ENCODE results near the gene TNFRSF1A.

DNA sequence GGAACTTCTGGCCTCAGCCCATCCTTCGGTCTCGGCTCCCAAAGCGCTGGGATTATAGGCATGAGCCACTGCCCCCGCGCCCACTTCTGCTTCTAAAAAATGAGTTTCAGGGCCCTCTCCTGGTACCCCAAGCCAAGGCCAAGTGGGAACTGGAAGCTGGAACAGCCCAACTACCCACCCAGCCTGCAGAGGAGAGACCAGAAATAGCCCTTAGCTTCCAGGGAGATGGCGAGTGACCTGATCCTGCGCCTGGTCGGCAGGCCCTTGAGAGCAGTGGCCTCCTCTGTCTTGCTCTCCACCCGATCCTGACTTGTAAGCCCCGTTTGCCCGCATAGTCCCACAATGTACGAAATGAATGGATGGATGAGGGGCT, 62.6 kb downstream of the TNFRSF1A start:
- TF ChIP-seq, protein P1, sequence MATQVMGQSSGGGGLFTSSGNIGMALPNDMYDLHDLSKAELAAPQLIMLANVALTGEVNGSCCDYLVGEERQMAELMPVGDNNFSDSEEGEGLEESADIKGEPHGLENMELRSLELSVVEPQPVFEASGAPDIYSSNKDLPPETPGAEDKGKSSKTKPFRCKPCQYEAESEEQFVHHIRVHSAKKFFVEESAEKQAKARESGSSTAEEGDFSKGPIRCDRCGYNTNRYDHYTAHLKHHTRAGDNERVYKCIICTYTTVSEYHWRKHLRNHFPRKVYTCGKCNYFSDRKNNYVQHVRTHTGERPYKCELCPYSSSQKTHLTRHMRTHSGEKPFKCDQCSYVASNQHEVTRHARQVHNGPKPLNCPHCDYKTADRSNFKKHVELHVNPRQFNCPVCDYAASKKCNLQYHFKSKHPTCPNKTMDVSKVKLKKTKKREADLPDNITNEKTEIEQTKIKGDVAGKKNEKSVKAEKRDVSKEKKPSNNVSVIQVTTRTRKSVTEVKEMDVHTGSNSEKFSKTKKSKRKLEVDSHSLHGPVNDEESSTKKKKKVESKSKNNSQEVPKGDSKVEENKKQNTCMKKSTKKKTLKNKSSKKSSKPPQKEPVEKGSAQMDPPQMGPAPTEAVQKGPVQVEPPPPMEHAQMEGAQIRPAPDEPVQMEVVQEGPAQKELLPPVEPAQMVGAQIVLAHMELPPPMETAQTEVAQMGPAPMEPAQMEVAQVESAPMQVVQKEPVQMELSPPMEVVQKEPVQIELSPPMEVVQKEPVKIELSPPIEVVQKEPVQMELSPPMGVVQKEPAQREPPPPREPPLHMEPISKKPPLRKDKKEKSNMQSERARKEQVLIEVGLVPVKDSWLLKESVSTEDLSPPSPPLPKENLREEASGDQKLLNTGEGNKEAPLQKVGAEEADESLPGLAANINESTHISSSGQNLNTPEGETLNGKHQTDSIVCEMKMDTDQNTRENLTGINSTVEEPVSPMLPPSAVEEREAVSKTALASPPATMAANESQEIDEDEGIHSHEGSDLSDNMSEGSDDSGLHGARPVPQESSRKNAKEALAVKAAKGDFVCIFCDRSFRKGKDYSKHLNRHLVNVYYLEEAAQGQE (IDR thresholded peaks at IDR 0.05; ENCODE audit: insufficient read depth in 1 of 2, low read depth in 2 of 2, low read length in 1 of 2) = no peak
- TF ChIP-seq, protein P2, sequence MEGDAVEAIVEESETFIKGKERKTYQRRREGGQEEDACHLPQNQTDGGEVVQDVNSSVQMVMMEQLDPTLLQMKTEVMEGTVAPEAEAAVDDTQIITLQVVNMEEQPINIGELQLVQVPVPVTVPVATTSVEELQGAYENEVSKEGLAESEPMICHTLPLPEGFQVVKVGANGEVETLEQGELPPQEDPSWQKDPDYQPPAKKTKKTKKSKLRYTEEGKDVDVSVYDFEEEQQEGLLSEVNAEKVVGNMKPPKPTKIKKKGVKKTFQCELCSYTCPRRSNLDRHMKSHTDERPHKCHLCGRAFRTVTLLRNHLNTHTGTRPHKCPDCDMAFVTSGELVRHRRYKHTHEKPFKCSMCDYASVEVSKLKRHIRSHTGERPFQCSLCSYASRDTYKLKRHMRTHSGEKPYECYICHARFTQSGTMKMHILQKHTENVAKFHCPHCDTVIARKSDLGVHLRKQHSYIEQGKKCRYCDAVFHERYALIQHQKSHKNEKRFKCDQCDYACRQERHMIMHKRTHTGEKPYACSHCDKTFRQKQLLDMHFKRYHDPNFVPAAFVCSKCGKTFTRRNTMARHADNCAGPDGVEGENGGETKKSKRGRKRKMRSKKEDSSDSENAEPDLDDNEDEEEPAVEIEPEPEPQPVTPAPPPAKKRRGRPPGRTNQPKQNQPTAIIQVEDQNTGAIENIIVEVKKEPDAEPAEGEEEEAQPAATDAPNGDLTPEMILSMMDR (IDR thresholded peaks at IDR 0.05) = no peak
- TF ChIP-seq TCF7L2 (IDR thresholded peaks at IDR 0.05; ENCODE audit: low read depth, low read length) (no peak), POLR2AphosphoS5 (IDR thresholded peaks at IDR 0.05; ENCODE audit: low read depth, low read length) (no peak)
